Neuronal stem cell (in vitro differentiated cells): ENCODE measurements around the gene CPD.
"Not testable (repeated sequence)": the region's sequence is repeated elsewhere in the genome, so short reads cannot be mapped to it uniquely, and the experiment has no call there.

ENCODE experiments used
- DNase-seq: peaks from one replicate; pipeline ENCODE4 v3.0.0-alpha.2; 2013; ENCODE audit warnings: low spot score
- H2AFZ ChIP-seq: one replicate; pipeline ENCODE4 v1.6.1; 2013; ENCODE audit warnings: mild to moderate bottlenecking, low read length, inconsistent platforms
- H2AK5ac ChIP-seq: 2 replicates; pipeline ENCODE4 v1.6.1; 2013; ENCODE audit warnings: low read depth, mild to moderate bottlenecking, inconsistent platforms, low read length, moderate library complexity, mixed read lengths
- H2BK120ac ChIP-seq: 2 replicates; pipeline ENCODE4 v1.6.1; 2013; ENCODE audit warnings: low read depth, mild to moderate bottlenecking, inconsistent platforms, low read length, moderate library complexity, mixed read lengths
- H2BK12ac ChIP-seq: one replicate; pipeline ENCODE4 v1.6.1; 2013; ENCODE audit warnings: low read length, inconsistent platforms
- H2BK15ac ChIP-seq: 2 replicates; pipeline ENCODE4 v1.6.1; 2013; ENCODE audit warnings: mild to moderate bottlenecking, low read length, inconsistent platforms, mixed read lengths
- H2BK5ac ChIP-seq: one replicate; pipeline ENCODE4 v1.6.1; 2013; ENCODE audit warnings: inconsistent platforms, mild to moderate bottlenecking, low read length, moderate library complexity
- H3K14ac ChIP-seq: one replicate; pipeline ENCODE4 v1.6.1; 2013; ENCODE audit warnings: low read length, inconsistent platforms
- H3K18ac ChIP-seq: 2 replicates; pipeline ENCODE4 v1.6.1; 2013; ENCODE audit warnings: low read length, inconsistent platforms
- H3K23ac ChIP-seq: 2 replicates; pipeline ENCODE4 v1.6.1; 2013; ENCODE audit warnings: low read depth, mild to moderate bottlenecking, mixed read lengths, low read length, inconsistent platforms; ENCODE audit not compliant: poor library complexity
- H3K27ac ChIP-seq: replicated peaks from 3 replicates; pipeline ENCODE4 v1.5.1; 2013; ENCODE audit warnings: low read length, inconsistent platforms
- H3K27me3 ChIP-seq, 3 experiments: 2 replicates each; pipeline ENCODE4 v1.6.1; 2013; ENCODE audit warnings: low read length in 3 of 3, mild to moderate bottlenecking in 2 of 3, inconsistent platforms in 1 of 3, low read depth in 1 of 3, mixed read lengths in 1 of 3, moderate library complexity in 1 of 3; ENCODE audit not compliant: control insufficient read depth in 3 of 3, insufficient read depth in 3 of 3
- H3K36me3 ChIP-seq, 2 donors: replicated peaks in 1 of 2; 2 replicates each; pipeline ENCODE4 v1.6.1; 2013; ENCODE audit warnings: low read length in 2 of 2; ENCODE audit not compliant: control insufficient read depth in 2 of 2, insufficient read depth in 2 of 2
- H3K4ac ChIP-seq: 2 replicates; pipeline ENCODE4 v1.6.1; 2013; ENCODE audit warnings: inconsistent platforms, mild to moderate bottlenecking, low read length, moderate library complexity
- H3K4me1 ChIP-seq, 2 donors: 1 replicate in 1 of 2; 2 replicates in 1 of 2; pipeline ENCODE4 v1.6.1; 2013; ENCODE audit warnings: low read length in 2 of 2, low read depth in 1 of 2; ENCODE audit not compliant: control insufficient read depth in 2 of 2, insufficient read depth in 1 of 2
- H3K4me2 ChIP-seq: one replicate; pipeline ENCODE4 v1.6.1; 2013; ENCODE audit warnings: mild to moderate bottlenecking, low read length, inconsistent platforms; ENCODE audit not compliant: insufficient read depth, poor library complexity, severe bottlenecking
- H3K4me3 ChIP-seq, 2 donors: 2 replicates each; pipeline ENCODE4 v1.5.1; 2013; ENCODE audit warnings: low read length in 2 of 2, mild to moderate bottlenecking in 2 of 2, inconsistent platforms in 1 of 2, moderate library complexity in 1 of 2
- H3K79me1 ChIP-seq: one replicate; pipeline ENCODE4 v1.6.1; 2013; ENCODE audit warnings: low read depth, mild to moderate bottlenecking, inconsistent platforms, low read length, moderate library complexity
- H3K9ac ChIP-seq: one replicate; pipeline ENCODE4 v1.6.1; 2013; ENCODE audit warnings: mild to moderate bottlenecking, low read depth, low read length, inconsistent platforms; ENCODE audit not compliant: poor library complexity
- H3K9me3 ChIP-seq, 2 donors: replicated peaks in 1 of 2; 2 replicates each; pipeline versions ENCODE3 to v1.6.1; 2013; ENCODE audit warnings: low read length in 2 of 2, mild to moderate bottlenecking in 2 of 2, inconsistent platforms in 1 of 2, low read depth in 1 of 2, mixed read lengths in 1 of 2, moderate library complexity in 1 of 2; ENCODE audit not compliant: control insufficient read depth in 2 of 2, insufficient read depth in 1 of 2
- H4K8ac ChIP-seq: one replicate; pipeline ENCODE4 v1.6.1; 2013; ENCODE audit warnings: low read depth, mild to moderate bottlenecking, inconsistent platforms, low read length, moderate library complexity
- H4K91ac ChIP-seq: one replicate; pipeline ENCODE4 v1.6.1; 2013; ENCODE audit warnings: low read length, low read depth, mild to moderate bottlenecking, inconsistent platforms; ENCODE audit not compliant: poor library complexity
- WGBS, 2 donors: extraction: QIAGEN DNeasy Blood & Tissue Kit; methylation state at CpG; one replicate each; pipeline ENCODE4 v1.1.7; 2013; ENCODE audit warnings: missing lambda C conversion rate in 2 of 2, mixed read lengths in 1 of 2; ENCODE audit not compliant: insufficient read length in 2 of 2, insufficient replicate concordance in 1 of 2; ENCODE audit errors: extremely low coverage in 2 of 2; 5-methylcytosine and 5-hydroxymethylcytosine counted together

Gene CPD

GRCh38 chr17:30341703-30342249 lies 37.0 kb upstream of the CPD start:
- H3K27me3 ChIP-seq: no peaks in the 10 kb centered on the region
- H3K9me3 ChIP-seq: no peaks in the 10 kb centered on the region
- no peak overlapping the region for H3K18ac ChIP-seq
- H3K4ac ChIP-seq: no peak overlapping the region
- H2BK15ac ChIP-seq: no peak overlapping the region
- no peak for DNase-seq
- H3K23ac ChIP-seq: no peak overlapping the region
- no peaks in the 10 kb centered on the region for H3K79me1 ChIP-seq
- H2AK5ac ChIP-seq: no peak overlapping the region
- H3K36me3 ChIP-seq: no peaks in the 10 kb centered on the region
- H2BK5ac ChIP-seq: no peak overlapping the region
- H3K4me1 ChIP-seq: peaks cover 6 to 18% of the 10 kb centered on the region in 2 donors
- H2AFZ ChIP-seq: no peak overlapping the region
- H4K91ac ChIP-seq: no peak overlapping the region
- H3K4me3 ChIP-seq: no peak overlapping the region
- H4K8ac ChIP-seq: no peak overlapping the region
- no peak overlapping the region for H2BK120ac ChIP-seq
- WGBS, 2 donors: no CpG with 5 or more reads among the region's 5 CpGs
- no peak overlapping the region for H2BK12ac ChIP-seq
- H3K27ac ChIP-seq: no peak overlapping the region
- H3K14ac ChIP-seq: no peak overlapping the region
- no peak overlapping the region for H3K4me2 ChIP-seq
- no peak overlapping the region for H3K9ac ChIP-seq

DNA sequence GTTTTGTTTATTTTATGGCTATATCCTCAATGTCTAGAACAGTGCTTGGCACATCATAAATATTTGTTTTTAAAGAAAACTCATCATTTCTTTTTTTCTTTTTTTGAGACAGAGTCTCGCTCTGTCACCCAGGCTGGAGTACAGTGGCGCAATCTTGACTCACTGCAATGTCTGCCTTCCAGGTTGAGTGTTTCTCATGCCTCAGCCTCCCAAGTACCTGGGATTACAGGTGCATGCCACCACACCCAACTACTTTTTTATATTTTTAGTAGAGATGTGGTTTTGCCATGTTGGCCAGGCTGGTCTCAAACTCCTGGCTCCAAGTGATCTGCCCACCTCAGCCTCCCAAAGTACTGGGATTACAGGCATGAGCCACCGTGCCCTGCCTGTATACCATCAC lies 35.5 kb upstream of the CPD start:
- not testable (repeated sequence) for H3K4me2 ChIP-seq, DNase-seq, H3K23ac ChIP-seq, H2BK15ac ChIP-seq, H2BK12ac ChIP-seq, H3K14ac ChIP-seq, H2AK5ac ChIP-seq, H3K9me3 ChIP-seq, H3K36me3 ChIP-seq, H3K4me3 ChIP-seq, H3K9ac ChIP-seq, H3K27me3 ChIP-seq, H2BK5ac ChIP-seq, H2AFZ ChIP-seq, H4K91ac ChIP-seq, H2BK120ac ChIP-seq, H3K4ac ChIP-seq, H4K8ac ChIP-seq, H3K27ac ChIP-seq, H3K18ac ChIP-seq, H3K79me1 ChIP-seq
- no CpG with 5 or more reads among the region's 3 CpGs for WGBS, 2 donors
- peaks cover 6 to 13% of the 10 kb centered on the region in 2 donors for H3K4me1 ChIP-seq

GRCh38 chr17:30343796-30344195 lies 34.9 kb upstream of the CPD start:
- no peak overlapping the region for H3K27ac ChIP-seq
- WGBS, 2 donors: no CpG with 5 or more reads among the region's 4 CpGs

DNA sequence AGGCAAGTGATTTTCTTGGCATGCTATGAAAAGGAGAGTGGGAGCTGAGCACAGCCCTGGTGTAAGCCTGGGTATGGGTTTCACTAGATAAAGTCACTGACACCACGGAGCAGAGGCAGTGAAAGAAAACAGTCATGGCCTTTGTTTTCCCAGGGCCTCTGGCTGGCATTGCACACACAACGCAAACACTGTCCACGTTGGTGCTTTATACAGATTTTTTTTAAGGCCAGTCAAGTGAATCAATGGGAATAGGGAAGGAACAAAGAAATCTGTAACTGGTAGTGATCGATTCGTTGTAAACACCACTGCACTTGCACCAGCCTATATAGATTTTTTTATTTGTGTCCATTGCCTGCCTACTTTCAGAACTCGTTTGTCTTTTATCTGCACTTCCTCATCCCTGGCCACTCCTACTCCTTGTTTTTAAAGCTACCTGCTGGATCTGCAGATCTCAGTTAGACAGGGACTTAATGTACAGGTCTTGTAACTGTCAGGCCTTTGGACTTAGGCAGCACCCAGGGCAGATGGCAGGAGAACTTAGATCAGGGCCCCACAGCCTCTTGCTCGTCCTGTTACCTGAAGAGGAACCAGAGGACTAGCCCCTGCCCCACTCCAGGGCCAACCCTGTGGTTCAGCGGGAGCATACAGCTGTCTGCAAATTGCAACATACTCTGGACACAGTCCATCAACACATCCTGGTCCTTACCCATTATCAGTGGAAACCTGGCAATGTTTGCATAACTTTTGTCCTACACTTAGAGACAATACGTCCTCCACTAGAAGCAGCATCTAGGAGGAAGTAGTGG lies 34.2 kb upstream of the CPD start:
- DNase-seq: no peak
- no peak overlapping the region for H3K4me2 ChIP-seq
- H4K8ac ChIP-seq: no peak overlapping the region
- no peaks in the 10 kb centered on the region for H3K9me3 ChIP-seq
- H3K9ac ChIP-seq: no peak overlapping the region
- no peak overlapping the region for H3K18ac ChIP-seq
- no peak overlapping the region for H2BK12ac ChIP-seq
- WGBS, 2 donors: no CpG with 5 or more reads among the region's 9 CpGs
- H2BK120ac ChIP-seq: no peak overlapping the region
- H4K91ac ChIP-seq: no peak overlapping the region
- H2BK15ac ChIP-seq: no peak overlapping the region
- H3K27me3 ChIP-seq: no peaks in the 10 kb centered on the region
- H3K79me1 ChIP-seq: no peaks in the 10 kb centered on the region
- H3K23ac ChIP-seq: no peak overlapping the region
- H2AK5ac ChIP-seq: no peak overlapping the region
- H3K36me3 ChIP-seq: no peaks in the 10 kb centered on the region
- H3K4me3 ChIP-seq: no peak overlapping the region
- H2AFZ ChIP-seq: peak overlapping the region; percentile 88
- no peak overlapping the region for H3K27ac ChIP-seq
- H2BK5ac ChIP-seq: no peak overlapping the region
- no peak overlapping the region for H3K14ac ChIP-seq
- H3K4ac ChIP-seq: no peak overlapping the region
- H3K4me1 ChIP-seq: peaks cover 6 to 13% of the 10 kb centered on the region in 2 donors

More at GRCh38 chr17:30343796-30344195, 34.9 kb upstream of the CPD start:
- Histone ChIP-seq H3K36me3 (no peaks in the 10 kb centered on the region), H2BK5ac (no peak overlapping the region), H3K4ac (no peak overlapping the region), H4K91ac (no peak overlapping the region), H3K79me1 (no peaks in the 10 kb centered on the region), H2BK120ac (no peak overlapping the region), H3K9ac (no peak overlapping the region), H3K4me2 (no peak overlapping the region), H3K14ac (no peak overlapping the region), H2AFZ (peak overlapping the region; percentile 88), H3K9me3 (no peaks in the 10 kb centered on the region), H3K27me3 (no peaks in the 10 kb centered on the region), H3K23ac (no peak overlapping the region), H3K4me1 (peaks cover 6 to 13% of the 10 kb centered on the region in 2 donors), H2BK15ac (no peak overlapping the region), H3K4me3 (no peak overlapping the region), H3K18ac (no peak overlapping the region), H4K8ac (no peak overlapping the region), H2AK5ac (no peak overlapping the region), H2BK12ac (no peak overlapping the region)
- no peak for DNase-seq
